Hindlimb muscle (tissue), 1 donor: ENCODE data around the gene NUP210. TPM values are rescaled to one million over a fixed set of nuclear protein-coding genes. Genes with fewer than 3 reads are reported as not detected.
"Not testable (repeated sequence)": the region's sequence is repeated elsewhere in the genome, so short reads cannot be mapped to it uniquely, and the experiment has no call there.

Experiments
- DNase-seq: peaks from one replicate; pipeline ENCODE4 v3.0.0-alpha.2; 2013
- polyA plus RNA-seq: library from polyadenylated mRNA; unstranded; fragments of 120-200 nt; gene quantifications from one replicate; pipeline ENCODE4 v1.2.1, GENCODE V29; 2013; ENCODE audit not compliant: insufficient read length

NUP210 gene
- polyA plus RNA-seq, 1 donor = 9.6 TPM

GRCh38 chr3:13429631-13430291, 9.6 kb upstream of the NUP210 start:
- no peak for DNase-seq

GRCh38 chr3:13428678-13429077, 8.6 kb upstream of the NUP210 start:
- not testable (repeated sequence) for DNase-seq

- no peak for DNase-seq
These were observed 7.8 kb upstream of the NUP210 start for GRCh38 chr3:13427662-13428603.

DNA sequence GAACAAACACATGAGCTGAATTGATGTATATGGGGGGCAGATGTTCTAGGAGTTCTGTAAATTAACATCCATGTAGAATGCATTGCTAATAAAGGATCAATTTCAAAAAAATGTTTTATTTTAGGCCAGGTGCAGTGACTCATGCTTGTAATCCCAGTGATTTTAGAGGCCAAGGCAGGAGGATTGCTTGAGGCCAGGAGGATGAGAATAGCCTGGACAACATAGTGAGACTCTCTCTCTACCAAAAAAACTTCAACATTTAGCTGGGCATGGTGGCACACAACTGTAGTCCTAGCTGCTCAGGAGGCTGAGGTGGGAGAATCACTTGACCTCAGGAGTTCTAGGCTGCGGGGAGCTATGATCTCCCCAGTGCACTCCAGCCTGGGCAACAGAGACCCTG, 6.5 kb upstream of the NUP210 start:
- no peak for DNase-seq

- DNase-seq = no peak
These were observed 5.6 kb upstream of the NUP210 start for GRCh38 chr3:13425689-13426088.

DNA sequence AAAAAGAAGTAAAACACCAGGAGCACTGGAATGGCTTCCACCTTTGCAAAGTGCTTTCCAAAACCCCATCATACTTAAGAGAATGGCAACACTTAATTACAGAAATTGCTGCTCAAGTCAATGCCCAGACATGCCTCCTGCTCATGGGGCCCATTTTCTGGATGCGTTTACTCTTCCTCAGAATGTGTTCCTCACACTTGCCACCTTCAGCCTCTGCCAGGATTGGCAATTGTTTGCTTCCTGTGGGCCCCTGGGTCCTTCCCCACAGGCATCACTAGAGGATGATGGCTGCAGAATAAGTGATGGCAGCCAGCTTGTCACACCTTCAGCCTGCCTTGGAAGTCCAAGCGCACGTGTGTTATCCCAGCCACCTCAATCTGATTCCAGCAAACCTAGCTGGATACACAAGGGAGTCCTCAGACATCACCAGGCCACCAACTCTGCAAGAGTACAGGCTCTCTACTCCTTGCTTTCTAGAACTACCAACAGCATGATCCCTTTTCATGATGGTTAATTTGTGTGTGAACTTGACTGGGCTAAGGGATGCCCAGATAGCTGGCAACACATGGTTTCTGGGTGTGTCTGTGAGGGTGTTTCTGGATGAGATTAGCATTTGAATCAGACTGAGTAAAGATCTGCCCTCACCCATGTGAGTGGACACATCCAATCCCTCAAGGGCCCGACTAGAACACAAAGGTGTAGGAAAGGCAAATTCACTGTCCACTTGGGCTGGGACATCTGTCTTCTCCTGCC, 4.9 kb upstream of the NUP210 start:
- DNase-seq = no peak

GRCh38 chr3:13424141-13424844, 4.2 kb upstream of the NUP210 start:
- no peak for DNase-seq

DNA sequence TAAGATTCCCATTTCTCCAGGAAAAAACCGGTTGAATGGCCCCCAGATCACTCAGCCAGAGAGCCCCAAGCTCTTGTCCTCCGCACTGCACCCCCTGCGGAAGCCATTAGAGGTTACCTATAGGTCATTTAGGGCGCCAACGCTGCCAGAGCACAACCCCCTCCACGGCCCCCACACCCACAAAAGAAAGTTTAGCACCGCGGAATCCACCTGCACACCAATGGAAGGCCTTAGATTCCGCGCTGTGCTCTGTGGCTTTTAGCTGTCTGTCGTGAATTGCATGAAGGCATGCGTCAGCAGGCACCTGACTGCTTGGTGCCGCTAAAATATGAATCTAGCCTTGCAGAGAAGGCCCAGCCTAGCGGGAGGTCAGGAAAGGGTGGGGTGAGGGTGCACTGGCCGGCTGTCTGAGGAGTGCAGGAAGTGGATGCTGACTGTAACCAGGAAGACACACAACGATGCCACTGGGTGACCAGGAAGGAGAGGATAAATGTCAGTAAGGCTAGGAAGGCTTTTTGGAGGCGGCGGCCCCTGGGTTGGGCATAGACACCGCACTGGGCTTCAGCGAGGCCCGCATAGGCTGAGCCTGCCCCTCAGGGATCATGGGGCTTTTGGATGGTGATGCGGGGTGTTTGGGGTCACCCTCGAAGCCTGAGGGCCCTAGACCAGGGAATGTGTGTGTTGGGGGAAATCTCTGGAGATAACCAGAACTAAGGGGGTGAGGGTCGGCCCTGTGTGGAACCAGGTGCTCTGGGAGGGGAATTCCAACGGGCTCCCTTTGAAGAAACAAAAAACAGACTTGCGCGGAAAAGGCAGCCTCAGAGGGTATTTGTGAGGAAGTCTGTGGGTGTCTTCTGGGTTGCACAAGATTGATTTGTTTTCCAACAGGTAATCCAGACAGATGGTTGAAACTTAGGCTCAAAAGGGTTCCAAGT, 976 bp upstream of the NUP210 start:
- no peak for DNase-seq

DNA sequence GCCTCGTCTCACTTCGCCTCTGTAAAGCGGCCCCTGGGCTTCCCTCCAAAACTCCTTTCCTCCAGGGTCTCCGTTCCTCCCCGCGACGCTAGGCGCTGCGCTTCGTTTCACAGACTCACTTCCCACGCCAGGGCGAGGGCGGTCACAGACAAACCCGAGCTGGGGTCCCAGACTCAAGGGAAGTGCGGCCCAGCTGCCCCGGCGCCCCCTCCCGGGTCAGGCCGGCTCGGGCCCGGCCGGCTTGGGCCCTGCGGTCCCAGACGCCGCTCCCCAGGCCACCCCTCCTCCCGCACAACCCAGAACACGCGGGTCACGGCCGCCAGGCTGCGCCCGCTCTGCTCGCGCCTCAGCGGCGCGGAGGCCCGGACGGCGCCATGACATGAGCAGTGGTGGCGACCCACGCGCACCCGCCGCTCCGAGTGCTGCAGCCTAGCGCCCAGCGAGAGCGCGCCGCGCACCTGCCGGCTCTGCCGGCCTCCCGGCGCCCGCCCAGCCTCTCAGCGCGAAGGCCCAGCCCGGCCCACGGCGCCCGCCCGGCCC, 547 bp downstream of the NUP210 start:
- peak; percentile 32 for DNase-seq

DNA sequence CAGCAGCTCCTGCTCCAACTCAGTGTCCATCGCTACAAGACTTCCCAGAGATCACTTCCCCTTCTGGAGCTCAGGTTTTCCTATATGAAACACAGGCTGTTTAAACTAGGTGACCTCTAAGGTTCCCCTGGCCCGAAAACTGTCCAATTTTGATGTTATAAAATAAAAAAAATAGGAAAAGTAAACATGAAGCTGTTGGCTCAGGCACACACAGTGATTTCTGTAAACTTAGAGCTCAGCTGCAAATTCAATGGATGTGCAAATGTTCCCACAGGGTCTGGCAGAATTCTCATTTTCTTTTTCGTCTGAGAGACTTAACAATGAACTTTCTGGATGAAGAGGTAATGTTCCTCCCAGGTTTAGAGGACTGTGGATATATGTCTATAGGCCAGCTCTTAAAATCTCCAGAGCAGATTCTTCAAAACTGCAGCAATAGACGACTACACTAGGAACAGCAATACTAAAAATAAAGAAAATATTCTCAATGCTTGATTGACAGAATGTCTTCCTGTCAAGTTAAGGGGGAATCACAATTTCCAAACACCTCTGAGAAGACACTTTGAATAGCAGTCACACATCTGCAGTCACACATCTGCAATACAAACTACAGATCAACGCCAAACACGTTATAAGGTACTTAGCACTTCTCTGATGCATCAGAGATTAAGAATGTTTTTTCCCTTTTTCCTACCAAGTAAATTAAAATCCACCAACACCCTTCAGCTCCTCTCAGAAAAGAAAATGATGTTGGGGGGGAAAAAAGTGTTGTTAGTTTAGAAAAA, 2.8 kb downstream of the NUP210 start:
- no peak for DNase-seq

DNA sequence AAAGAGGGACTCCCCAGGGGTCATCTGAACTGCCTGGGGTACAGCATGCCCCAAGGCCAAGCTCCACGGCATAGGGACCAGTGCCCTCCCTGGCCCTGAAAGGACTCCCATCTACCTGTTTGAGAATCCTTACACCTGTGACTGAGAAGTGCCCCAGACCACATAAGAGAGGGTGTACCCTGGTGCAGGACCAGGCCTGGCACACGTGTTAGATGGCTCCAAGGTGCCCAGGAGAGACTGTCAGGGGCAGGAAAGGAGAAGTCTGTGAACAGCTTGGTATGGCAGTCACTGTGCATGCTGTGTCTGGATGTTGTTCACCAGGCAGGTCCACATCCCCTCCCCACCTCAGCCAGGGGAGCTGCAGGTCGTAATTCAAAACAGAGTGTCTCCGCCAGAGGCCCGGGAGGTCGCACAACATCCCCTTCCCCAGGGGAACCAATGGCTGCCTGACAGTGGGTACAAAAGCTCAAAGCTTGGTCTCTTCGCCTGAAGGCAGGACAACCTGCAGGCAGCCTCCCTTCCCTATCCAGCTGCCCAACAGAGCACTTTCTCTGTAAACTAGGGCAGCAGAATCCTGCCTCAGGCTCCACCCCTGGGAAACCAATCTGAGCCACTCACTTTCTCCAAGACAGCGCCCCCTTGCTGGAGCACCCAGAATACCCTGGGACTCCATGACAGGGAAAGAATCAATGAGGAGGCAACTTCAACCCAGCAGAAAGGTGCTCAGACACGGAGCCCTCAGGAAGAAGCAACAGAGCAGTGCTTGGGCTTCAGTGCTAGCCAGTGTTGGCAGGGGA, 3.9 kb downstream of the NUP210 start:
- no peak for DNase-seq

GRCh38 chr3:13415236-13415986, 4.7 kb downstream of the NUP210 start:
- no peak for DNase-seq

DNA sequence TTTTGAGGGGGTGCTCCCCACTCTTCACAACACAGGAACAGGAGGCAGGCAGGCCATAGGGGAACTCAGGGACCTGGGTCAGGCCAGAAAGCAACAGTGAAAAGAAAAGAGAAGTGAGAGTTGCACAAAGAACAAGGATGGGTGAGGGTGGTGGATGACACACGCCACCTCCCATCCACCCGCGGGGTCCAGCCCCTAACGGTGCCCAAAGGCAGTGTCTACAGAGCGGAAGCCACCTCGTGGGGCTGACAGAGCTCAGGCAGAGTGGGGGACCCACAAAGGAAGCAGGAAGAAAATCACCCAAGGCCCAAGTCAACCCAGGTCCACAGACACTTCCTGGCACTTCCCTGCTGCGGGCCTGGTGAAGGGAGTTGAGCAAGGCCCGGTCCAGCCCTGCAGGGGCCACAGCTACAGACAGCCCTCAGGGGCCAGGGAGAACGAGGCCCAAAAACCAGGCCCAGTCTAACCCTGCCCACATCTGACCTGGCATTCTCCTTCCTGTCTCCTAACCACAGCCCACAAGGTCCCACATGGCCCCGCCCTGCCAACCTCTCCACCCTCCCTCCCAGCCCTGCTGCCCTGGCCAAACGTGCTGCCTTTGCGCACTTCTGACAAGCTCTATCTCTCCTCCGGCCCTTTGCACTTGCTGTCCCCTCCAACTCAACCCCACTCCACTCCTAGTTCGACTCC, 5.9 kb downstream of the NUP210 start:
- DNase-seq = no peak

- no peak for DNase-seq
These were observed 8.8 kb downstream of the NUP210 start for GRCh38 chr3:13411186-13411860.

GRCh38 chr3:13408890-13409289, 11.2 kb downstream of the NUP210 start:
- no peak for DNase-seq

DNA sequence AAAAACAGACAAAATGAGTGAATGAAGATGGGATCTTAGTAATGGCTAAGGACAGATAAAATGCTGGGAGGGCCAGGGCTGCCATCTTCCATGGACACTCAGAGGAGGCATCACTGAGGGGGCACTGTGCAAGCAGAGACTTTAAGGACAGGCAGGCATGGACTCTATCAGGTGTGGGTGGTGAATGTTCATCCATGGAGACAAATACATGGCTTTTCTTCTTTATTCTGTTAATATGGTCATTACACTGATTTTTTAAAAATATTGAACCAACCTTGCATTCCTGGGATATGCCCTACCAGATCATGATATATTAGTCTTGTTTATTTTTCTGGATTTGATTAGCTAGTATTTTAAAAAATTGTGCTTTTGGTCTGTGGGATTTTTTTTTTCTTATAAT, 12.2 kb downstream of the NUP210 start:
- DNase-seq = no peak

GRCh38 chr3:13407475-13407874, 12.6 kb downstream of the NUP210 start:
- no peak for DNase-seq
